Activated naive CD4-positive, alpha-beta T cell treated with anti-CD3 and anti-CD28 coated beads, Interleukin-2, amount 10 ng/mL, durations not matched to agents 7 days and 5 days (primary cell): Measurements from ENCODE around the gene NYAP2.

Source experiments
- CTCF ChIA-PET: fragments of 350-600 bp; sonication (Branson Sonifier 250); formaldehyde crosslinking; loops from one replicate; lab custom pipeline; 2021; ENCODE audit warnings: antibody characterized with exemption; lab: Charles Lee
- DNase-seq: peaks from one replicate; pipeline ENCODE4 v3.0.0-alpha.2; 2020
- H3K27ac Mint-ChIP-seq: one replicate; pipeline ENCODE4 v1.8.0; 2021; ENCODE audit warnings: mild to moderate bottlenecking, moderate library complexity, mixed read lengths
- H3K27me3 Mint-ChIP-seq: one replicate; pipeline ENCODE4 v1.8.0; 2021; ENCODE audit warnings: mild to moderate bottlenecking, mixed read lengths
- H3K36me3 Mint-ChIP-seq: one replicate; pipeline ENCODE4 v1.8.0; 2021; ENCODE audit warnings: mixed read lengths
- H3K4me1 Mint-ChIP-seq: one replicate; pipeline ENCODE4 v1.8.0; 2021; ENCODE audit warnings: mixed read lengths
- H3K4me3 Mint-ChIP-seq: one replicate; pipeline ENCODE4 v1.8.0; 2021; ENCODE audit warnings: mild to moderate bottlenecking, moderate library complexity, mixed read lengths
- H3K9me3 Mint-ChIP-seq: one replicate; pipeline ENCODE4 v1.8.0; 2021; ENCODE audit warnings: mixed read lengths

The NYAP2 gene

GRCh38 chr2:225456619-225457260, 57.2 kb downstream of the NYAP2 start:
- Mint-ChIP-seq H3K4me1 (no peaks in the 10 kb centered on the region), H3K27ac (no peak overlapping the region), H3K27me3 (peaks cover 5% of the 10 kb centered on the region), H3K36me3 (no peaks in the 10 kb centered on the region), H3K9me3 (no peaks in the 10 kb centered on the region), H3K4me3 (no peak overlapping the region)
- DNase-seq = no peak
- CTCF ChIA-PET = no interaction called here

DNA sequence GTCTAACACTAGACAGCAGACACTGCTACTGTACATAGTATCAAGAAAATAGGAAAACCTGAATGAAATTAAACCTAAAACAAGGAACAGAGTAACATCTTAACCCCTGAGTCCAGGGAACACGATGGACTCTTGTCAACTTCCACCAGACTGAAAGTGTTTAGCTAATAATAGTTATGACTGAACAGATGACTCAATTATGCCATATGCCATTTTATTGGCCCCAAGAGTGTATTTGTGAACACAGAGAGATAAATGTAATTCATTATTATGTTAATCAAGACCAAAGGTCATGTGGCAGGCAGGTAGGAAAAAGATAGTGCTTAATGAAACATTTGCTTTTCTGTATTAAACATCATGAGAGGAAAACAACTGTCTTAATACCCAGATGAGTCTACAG, 58.0 kb downstream of the NYAP2 start:
- no peaks in the 10 kb centered on the region for H3K9me3 Mint-ChIP-seq
- no peaks in the 10 kb centered on the region for H3K4me1 Mint-ChIP-seq
- no peaks in the 10 kb centered on the region for H3K36me3 Mint-ChIP-seq
- H3K4me3 Mint-ChIP-seq = no peak overlapping the region
- CTCF ChIA-PET = no interaction called here
- no peak for DNase-seq
- peaks cover 5% of the 10 kb centered on the region for H3K27me3 Mint-ChIP-seq
- no peak overlapping the region for H3K27ac Mint-ChIP-seq

- Mint-ChIP-seq H3K4me1 (no peaks in the 10 kb centered on the region), H3K27me3 (peaks cover 5% of the 10 kb centered on the region), H3K36me3 (no peaks in the 10 kb centered on the region), H3K9me3 (no peaks in the 10 kb centered on the region), H3K4me3 (no peak overlapping the region), H3K27ac (no peak overlapping the region)
- CTCF ChIA-PET = interaction anchor here (0.7 kb wide), 1 partner anchor 27 kb away, joined by 4 read pairs; no protein-coding TSS in a partner anchor
- DNase-seq = no peak
Observed at GRCh38 chr2:225458431-225459117, 59.1 kb downstream of the NYAP2 start.

GRCh38 chr2:225462417-225462816, 62.9 kb downstream of the NYAP2 start:
- no peak overlapping the region for H3K4me3 Mint-ChIP-seq
- H3K9me3 Mint-ChIP-seq = no peaks in the 10 kb centered on the region
- H3K36me3 Mint-ChIP-seq = no peaks in the 10 kb centered on the region
- DNase-seq = no peak
- peaks cover 16% of the 10 kb centered on the region for H3K4me1 Mint-ChIP-seq
- H3K27me3 Mint-ChIP-seq = no peaks in the 10 kb centered on the region
- CTCF ChIA-PET = no interaction called here
- H3K27ac Mint-ChIP-seq = no peak overlapping the region

- no peak overlapping the region for H3K4me3 Mint-ChIP-seq
- no peak overlapping the region for H3K27ac Mint-ChIP-seq
- CTCF ChIA-PET = no interaction called here
- no peaks in the 10 kb centered on the region for H3K36me3 Mint-ChIP-seq
- H3K4me1 Mint-ChIP-seq = peaks cover 16% of the 10 kb centered on the region
- H3K9me3 Mint-ChIP-seq = no peaks in the 10 kb centered on the region
- no peak for DNase-seq
- H3K27me3 Mint-ChIP-seq = no peaks in the 10 kb centered on the region
Observed at GRCh38 chr2:225462945-225463344, 63.4 kb downstream of the NYAP2 start.

DNA sequence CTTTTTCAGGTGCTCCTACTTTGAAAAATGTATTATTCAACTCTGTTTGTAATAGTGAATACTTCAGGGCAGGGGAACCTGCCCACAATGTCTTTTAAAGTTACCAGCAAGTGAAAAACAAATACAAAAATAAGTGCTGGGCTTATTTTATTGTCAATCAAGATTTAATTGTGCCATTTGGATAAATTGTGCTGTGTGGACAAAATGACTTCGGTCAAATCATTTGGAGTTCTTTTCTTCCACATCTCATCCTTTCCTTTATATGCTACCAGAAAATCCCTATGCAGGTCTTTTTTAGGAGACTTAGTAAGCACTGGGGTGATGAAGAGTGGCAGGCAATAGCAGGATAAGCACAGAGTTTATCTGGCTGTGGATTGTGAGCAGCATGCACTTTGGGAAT, 63.9 kb downstream of the NYAP2 start:
- no peak for DNase-seq
- Mint-ChIP-seq H3K27me3 (no peaks in the 10 kb centered on the region), H3K36me3 (no peaks in the 10 kb centered on the region), H3K9me3 (no peaks in the 10 kb centered on the region), H3K27ac (no peak overlapping the region), H3K4me3 (no peak overlapping the region), H3K4me1 (peaks cover 16% of the 10 kb centered on the region)
- CTCF ChIA-PET = no interaction called here

DNA sequence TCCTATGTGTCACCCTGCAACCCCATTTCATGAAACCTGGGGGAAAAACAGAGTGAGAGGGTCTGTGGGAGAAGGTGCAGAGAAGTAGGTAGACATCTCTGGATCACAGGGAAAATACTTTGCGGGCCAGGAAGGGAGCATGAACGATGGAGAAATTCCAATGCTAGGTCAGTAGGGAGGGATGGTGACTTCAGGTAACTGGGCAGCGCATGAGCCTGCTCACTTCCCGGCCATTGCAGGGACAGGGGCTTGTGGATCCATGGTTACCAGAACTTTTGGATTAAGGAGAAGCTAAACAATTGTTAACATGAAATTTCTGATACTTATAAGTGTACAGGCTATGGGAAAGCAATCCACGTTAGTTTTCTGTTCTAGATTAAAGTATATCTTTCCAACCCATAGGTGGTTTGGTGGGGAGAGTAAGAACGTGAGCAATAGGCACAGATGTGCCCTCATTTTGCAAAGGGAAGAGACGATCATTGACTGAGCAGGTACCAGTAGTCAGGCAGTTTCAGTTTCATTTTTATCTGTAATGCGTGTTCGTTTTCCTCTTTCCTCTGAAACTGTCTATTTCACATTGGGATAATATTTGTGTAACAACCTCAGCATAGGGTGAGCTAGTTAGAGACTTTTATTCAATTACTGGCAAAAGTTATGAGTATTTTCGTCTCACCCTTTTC, 65.0 kb downstream of the NYAP2 start:
- Mint-ChIP-seq H3K27me3 (no peaks in the 10 kb centered on the region), H3K27ac (peak overlapping the region; percentile 76), H3K4me3 (peak overlapping the region; percentile 56), H3K36me3 (no peaks in the 10 kb centered on the region), H3K9me3 (no peaks in the 10 kb centered on the region), H3K4me1 (peaks cover 16% of the 10 kb centered on the region)
- CTCF ChIA-PET = no interaction called here
- DNase-seq = peak; percentile 24

GRCh38 chr2:225465827-225466226, 66.3 kb downstream of the NYAP2 start:
- no peak overlapping the region for H3K27ac Mint-ChIP-seq

DNA sequence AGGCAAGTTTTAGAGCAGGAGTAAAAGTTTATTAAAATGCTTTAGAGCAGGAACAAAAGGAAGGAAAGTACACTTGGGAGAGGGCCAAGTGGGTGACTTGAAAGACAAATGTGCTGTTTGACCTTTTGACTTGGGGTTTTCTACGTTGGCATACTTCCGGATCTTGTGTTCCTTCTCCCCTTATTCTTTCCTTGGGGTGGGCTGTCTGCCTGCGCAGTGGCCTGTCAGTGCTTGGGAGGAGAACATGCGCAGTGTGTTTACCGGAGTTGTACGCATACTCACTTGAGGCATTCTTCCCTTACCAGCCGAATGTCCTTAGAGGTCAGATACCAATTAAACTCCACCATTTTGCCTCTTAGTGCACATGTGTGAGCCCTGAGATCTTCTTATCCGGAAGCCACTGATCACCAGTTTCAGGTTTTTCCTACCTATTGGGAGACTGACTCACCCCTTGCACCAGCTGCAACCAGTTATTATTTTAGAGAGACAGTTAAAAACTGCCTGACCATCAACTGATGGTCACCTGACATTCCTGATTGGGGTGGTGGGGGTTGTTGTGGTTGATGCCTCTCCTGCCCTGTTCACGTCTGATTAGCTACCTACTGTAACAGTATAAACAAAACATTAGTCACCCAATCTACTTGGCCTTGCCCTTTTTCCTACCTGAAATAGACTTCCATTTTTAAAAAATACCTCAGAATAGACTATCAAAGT, 67.5 kb downstream of the NYAP2 start:
- CTCF ChIA-PET = no interaction called here
- no peak overlapping the region for H3K27ac Mint-ChIP-seq
- peaks cover 16% of the 10 kb centered on the region for H3K4me1 Mint-ChIP-seq
- no peaks in the 10 kb centered on the region for H3K27me3 Mint-ChIP-seq
- DNase-seq = no peak
- no peaks in the 10 kb centered on the region for H3K9me3 Mint-ChIP-seq
- H3K36me3 Mint-ChIP-seq = no peaks in the 10 kb centered on the region
- H3K4me3 Mint-ChIP-seq = no peak overlapping the region

More at GRCh38 chr2:225465827-225466226, 66.3 kb downstream of the NYAP2 start:
- Mint-ChIP-seq H3K36me3 (no peaks in the 10 kb centered on the region), H3K4me1 (peaks cover 16% of the 10 kb centered on the region), H3K27me3 (no peaks in the 10 kb centered on the region), H3K9me3 (no peaks in the 10 kb centered on the region), H3K4me3 (no peak overlapping the region)
- CTCF ChIA-PET = no interaction called here
- DNase-seq = no peak

- H3K36me3 Mint-ChIP-seq = no peaks in the 10 kb centered on the region
- H3K4me3 Mint-ChIP-seq = no peak overlapping the region
- no peaks in the 10 kb centered on the region for H3K9me3 Mint-ChIP-seq
- CTCF ChIA-PET = no interaction called here
- peaks cover 16% of the 10 kb centered on the region for H3K4me1 Mint-ChIP-seq
- H3K27ac Mint-ChIP-seq = no peak overlapping the region
- DNase-seq = no peak
- no peaks in the 10 kb centered on the region for H3K27me3 Mint-ChIP-seq
Observed at GRCh38 chr2:225468131-225468530, 68.6 kb downstream of the NYAP2 start.

GRCh38 chr2:225471039-225471438, 71.5 kb downstream of the NYAP2 start:
- no peaks in the 10 kb centered on the region for H3K36me3 Mint-ChIP-seq
- no peak overlapping the region for H3K4me3 Mint-ChIP-seq
- no peaks in the 10 kb centered on the region for H3K27me3 Mint-ChIP-seq
- DNase-seq = no peak
- CTCF ChIA-PET = no interaction called here
- H3K4me1 Mint-ChIP-seq = no peaks in the 10 kb centered on the region
- H3K27ac Mint-ChIP-seq = no peak overlapping the region
- H3K9me3 Mint-ChIP-seq = no peaks in the 10 kb centered on the region

DNA sequence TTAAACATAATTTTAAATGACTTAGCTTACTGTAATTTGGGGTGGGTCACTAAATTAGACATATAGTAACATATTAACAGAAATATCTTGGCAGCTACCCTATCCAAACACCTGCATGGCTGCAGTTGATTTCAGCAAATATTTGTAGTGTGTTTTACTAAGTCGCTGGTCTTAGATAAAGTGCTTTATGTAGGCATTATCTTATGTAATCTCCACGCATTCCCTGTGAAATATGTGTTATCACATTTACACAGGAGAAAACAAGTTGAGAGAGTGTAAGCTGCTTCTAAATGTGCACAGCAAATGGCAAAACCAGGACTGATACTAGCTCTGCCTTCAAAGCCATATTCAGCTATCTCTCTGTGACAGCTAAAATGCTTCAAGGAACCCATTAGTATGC, 72.0 kb downstream of the NYAP2 start:
- no peaks in the 10 kb centered on the region for H3K36me3 Mint-ChIP-seq
- no peak overlapping the region for H3K4me3 Mint-ChIP-seq
- DNase-seq = no peak
- H3K4me1 Mint-ChIP-seq = no peaks in the 10 kb centered on the region
- no peak overlapping the region for H3K27ac Mint-ChIP-seq
- no peaks in the 10 kb centered on the region for H3K9me3 Mint-ChIP-seq
- no peaks in the 10 kb centered on the region for H3K27me3 Mint-ChIP-seq
- CTCF ChIA-PET = no interaction called here

DNA sequence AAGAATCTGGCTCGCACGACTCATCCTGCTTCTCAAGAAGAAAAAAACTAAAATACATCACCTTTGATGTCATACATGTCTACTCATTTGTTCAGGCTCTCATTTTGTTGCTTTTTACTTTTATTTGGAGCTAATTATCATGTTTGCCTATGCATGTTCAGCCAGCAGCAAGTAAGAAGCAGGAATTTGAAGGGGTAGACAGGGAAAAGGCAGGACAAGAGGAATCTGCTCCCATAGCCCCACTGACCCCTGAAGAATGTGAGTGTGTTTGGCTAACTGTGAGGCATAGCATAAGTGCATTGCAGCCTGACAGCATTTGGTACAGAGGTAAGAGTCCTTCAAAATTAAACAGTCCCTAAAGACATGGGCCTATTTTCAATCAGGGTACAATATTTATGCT, 72.7 kb downstream of the NYAP2 start:
- DNase-seq = no peak
- CTCF ChIA-PET = no interaction called here
- H3K27ac Mint-ChIP-seq = no peak overlapping the region
- no peak overlapping the region for H3K4me3 Mint-ChIP-seq
- no peaks in the 10 kb centered on the region for H3K27me3 Mint-ChIP-seq
- H3K4me1 Mint-ChIP-seq = no peaks in the 10 kb centered on the region
- H3K9me3 Mint-ChIP-seq = no peaks in the 10 kb centered on the region
- H3K36me3 Mint-ChIP-seq = no peaks in the 10 kb centered on the region

DNA sequence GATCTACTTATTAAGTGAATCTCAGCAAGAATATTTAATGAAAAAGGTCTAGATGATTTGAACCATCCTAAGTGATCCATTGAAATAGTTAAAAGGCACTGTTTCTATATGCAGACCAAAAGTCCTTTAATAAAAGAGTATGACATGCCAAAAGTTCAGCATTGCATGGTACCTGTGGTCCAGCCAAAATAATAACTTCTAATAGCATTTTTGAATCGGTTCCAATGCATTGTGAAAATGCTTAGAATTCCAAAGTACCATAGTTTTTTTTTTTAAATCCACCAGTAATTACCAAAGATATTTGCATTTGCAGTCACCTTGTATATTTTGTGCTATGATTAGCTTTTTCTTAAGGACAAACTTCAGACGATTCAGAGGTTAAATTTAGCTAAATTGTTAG, 79.9 kb downstream of the NYAP2 start:
- H3K27me3 Mint-ChIP-seq = peaks cover 3% of the 10 kb centered on the region
- no peak overlapping the region for H3K27ac Mint-ChIP-seq
- no peaks in the 10 kb centered on the region for H3K4me1 Mint-ChIP-seq
- CTCF ChIA-PET = no interaction called here
- DNase-seq = no peak
- H3K36me3 Mint-ChIP-seq = no peaks in the 10 kb centered on the region
- H3K9me3 Mint-ChIP-seq = no peaks in the 10 kb centered on the region
- no peak overlapping the region for H3K4me3 Mint-ChIP-seq
